ENCODE measurements around the gene DPP6.
"Not testable (repeated sequence)": the region's sequence is repeated elsewhere in the genome, so short reads cannot be mapped to it uniquely, and the experiment has no call there.

The DPP6 gene

DNA sequence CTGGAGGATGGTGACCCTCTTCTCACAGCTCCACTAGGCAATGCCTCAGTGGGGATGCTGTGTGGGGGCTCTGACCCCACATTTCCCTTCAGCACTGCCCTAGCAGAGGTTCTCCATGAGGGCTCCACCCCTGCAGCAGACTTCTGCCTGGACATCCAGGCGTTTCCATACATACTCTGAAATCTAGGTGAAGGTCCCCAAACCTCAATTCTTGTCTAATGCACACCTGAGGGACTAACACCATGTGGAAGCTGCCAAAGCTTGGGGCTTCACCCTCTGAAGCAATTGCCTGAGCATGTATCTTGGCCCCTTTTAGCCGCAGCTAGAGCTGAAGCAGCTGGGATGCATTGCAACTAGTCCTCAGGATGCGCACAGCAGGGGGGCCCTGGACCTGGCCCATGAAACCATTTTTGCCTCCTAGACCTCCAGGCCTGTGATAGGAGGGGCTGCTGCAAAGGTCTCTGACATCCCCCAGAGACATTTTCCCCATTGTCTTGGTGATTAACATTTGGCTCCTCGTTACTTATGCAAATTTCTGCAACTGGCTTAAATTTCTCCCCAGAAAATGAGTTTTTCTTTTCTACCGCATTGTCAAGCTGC lies 882.3 kb downstream of the DPP6 start:
- DNase-seq (ENCODE audit: low spot score), result not testable (repeated sequence)

DNA sequence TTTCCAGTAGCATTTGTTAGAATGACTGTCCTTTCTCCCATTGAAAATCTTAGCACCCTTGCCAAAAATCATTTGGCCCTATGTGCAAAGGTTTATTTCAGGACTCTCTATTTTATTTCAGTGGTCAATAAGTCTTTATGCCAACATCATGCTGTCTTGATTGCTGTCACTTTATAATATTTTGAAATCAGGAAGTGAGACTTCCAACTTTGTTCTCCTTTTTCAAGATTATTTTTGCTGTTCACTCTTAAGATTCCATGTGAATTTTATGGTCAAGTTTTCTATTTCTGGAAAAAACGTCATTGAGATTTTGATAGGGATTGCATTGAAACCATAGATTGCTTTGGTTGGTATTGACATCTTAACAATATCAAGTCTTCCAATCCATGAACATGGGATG lies 885.6 kb downstream of the DPP6 start:
- no peak for DNase-seq (ENCODE audit: low spot score)

DNA sequence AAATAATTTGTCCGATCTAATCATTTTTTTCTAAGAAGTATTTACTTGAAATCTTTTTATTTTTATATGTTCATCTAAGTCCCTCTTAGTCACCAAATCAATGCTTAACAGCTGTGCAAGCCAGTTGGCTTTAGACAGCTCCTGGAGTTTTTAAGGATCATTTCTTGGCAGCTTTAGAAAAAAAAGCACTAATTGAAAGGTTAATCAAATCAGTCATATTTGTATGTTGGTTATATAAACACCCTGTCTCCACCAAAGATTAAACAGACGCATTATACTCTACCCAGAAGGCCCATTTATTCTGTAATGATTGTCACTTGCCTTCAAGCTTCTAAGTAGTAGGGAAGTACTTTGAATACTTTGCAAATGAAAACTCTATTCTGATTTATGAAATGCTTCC lies 890.5 kb downstream of the DPP6 start:
- no peak for DNase-seq (ENCODE audit: low spot score)

Measured in Ammon's horn (tissue), 1 donor.